Measurements from ENCODE around the gene GUCA1A.

The GUCA1A gene

GRCh38 chr6:42159431-42160024, 13.6 kb upstream of the GUCA1A start:
- no peak for DNase-seq (ENCODE audit: low spot score)
- TF ChIP-seq CTCF (conservative IDR thresholded peaks at IDR 0.05; ENCODE audit: low read depth): no peak
- H3K27ac ChIP-seq: no peak overlapping the region
- POLR2A ChIA-PET (ENCODE audit: low non-redundant PET): no interaction called here
- CTCF ChIA-PET: interaction anchor here (0.9 kb wide), 1 partner anchor 23 kb away, joined by 3 read pairs; no protein-coding TSS in a partner anchor

GRCh38 chr6:42162384-42162783, 10.8 kb upstream of the GUCA1A start:
- no peak overlapping the region; the same call in 1 of the 2 replicates for H3K27ac ChIP-seq
- no peak for DNase-seq (ENCODE audit: low spot score)
- POLR2A ChIA-PET (ENCODE audit: low non-redundant PET): interaction anchor here (0.5 kb wide), 1 partner anchor 61 kb away, joined by 4 read pairs; no protein-coding TSS in a partner anchor
- no peak for TF ChIP-seq CTCF (conservative IDR thresholded peaks at IDR 0.05; ENCODE audit: low read depth)
- CTCF ChIA-PET: interaction anchor here (0.8 kb wide), 1 partner anchor 77 kb away, joined by 3 read pairs; no protein-coding TSS in a partner anchor

GRCh38 chr6:42162812-42163211, 10.4 kb upstream of the GUCA1A start:
- DNase-seq (ENCODE audit: low spot score): no peak
- no peak for TF ChIP-seq CTCF (conservative IDR thresholded peaks at IDR 0.05; ENCODE audit: low read depth)
- CTCF ChIA-PET: interaction anchor here (0.8 kb wide), 1 partner anchor 77 kb away, joined by 3 read pairs; no protein-coding TSS in a partner anchor
- no peak overlapping the region; the same call in 1 of the 2 replicates for H3K27ac ChIP-seq
- POLR2A ChIA-PET (ENCODE audit: low non-redundant PET): interaction anchor here (0.5 kb wide), 1 partner anchor 60 kb away, joined by 4 read pairs; no protein-coding TSS in a partner anchor

- POLR2A ChIA-PET (ENCODE audit: low non-redundant PET): interaction anchor here (0.6 to 0.7 kb wide), 2 partner anchors 8 to 113 kb away, joined by 3 read pairs; no protein-coding TSS in a partner anchor
- no peak for DNase-seq (ENCODE audit: low spot score)
- H3K27ac ChIP-seq: no peak overlapping the region
Observed at GRCh38 chr6:42163981-42164380, 9.2 kb upstream of the GUCA1A start.

GRCh38 chr6:42165016-42165415, 8.1 kb upstream of the GUCA1A start:
- DNase-seq (ENCODE audit: low spot score): no peak
- TF ChIP-seq CTCF (conservative IDR thresholded peaks at IDR 0.05; ENCODE audit: low read depth): no peak
- ChIA-PET POLR2A (ENCODE audit: low non-redundant PET) (no interaction called here), CTCF (interaction anchor here (0.9 kb wide), 1 partner anchor 89 kb away, joined by 4 read pairs; no protein-coding TSS in a partner anchor)
- peak overlapping the region; percentile 71 for H3K27ac ChIP-seq

More at GRCh38 chr6:42163981-42164380, 9.2 kb upstream of the GUCA1A start:
- CTCF ChIA-PET: interaction anchor here (0.7 kb wide), 1 partner anchor 90 kb away, joined by 5 read pairs; no protein-coding TSS in a partner anchor
- no peak for TF ChIP-seq CTCF (conservative IDR thresholded peaks at IDR 0.05; ENCODE audit: low read depth)

GRCh38 chr6:42166444-42167141, 6.6 kb upstream of the GUCA1A start:
- ChIA-PET CTCF (interaction anchor here (0.5 to 3.1 kb wide), 12 partner anchors 10 to 314 kb away, joined by 3 to 16 read pairs (median 4); no protein-coding TSS in a partner anchor), POLR2A (ENCODE audit: low non-redundant PET) (no interaction called here)
- H3K27ac ChIP-seq: peak overlapping the region; percentile 71
- peak; percentile 89 for DNase-seq (ENCODE audit: low spot score)
- peak; percentile 94 for TF ChIP-seq CTCF (conservative IDR thresholded peaks at IDR 0.05; ENCODE audit: low read depth)
